ENCODE results near the gene ST8SIA5. TPM values are rescaled to one million over a fixed set of nuclear protein-coding genes. Genes with fewer than 3 reads are reported as not detected.

Gene ST8SIA5
- total and polyA plus RNA-seq, 2 of the 4 experiments (the other 2 are of a cell fraction) = 0.03 TPM; not detected in 1

DNA sequence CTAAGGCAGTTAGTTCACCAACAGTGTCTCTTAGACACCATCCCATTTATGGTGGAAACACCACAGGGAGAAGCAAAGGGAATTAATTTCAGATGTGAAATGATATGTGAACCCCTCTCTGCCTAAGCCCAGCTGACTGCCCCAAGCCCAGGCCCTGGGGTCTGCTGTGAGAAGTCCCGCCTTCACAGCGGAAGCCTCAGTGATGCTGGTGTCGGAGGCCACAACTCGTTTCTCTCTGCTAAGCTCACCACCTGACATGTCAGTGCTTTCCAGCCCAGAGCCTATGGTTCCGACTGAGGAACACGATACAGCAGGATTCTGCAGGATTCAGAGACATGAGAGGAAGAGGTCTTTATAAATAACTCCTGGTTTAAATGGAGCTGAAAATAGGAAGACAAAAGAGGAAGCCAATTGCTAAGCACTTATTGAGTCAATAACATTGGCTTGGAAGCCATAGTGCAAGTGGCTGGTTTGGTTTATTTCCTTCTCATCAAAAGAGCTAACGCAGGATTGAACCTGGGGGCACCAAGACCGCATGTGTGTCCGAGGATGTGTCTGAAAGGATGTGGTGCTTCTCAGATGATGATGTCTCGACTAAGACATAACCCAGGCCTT is 78.0 kb downstream of the ST8SIA5 start (continued):
- TF ChIP-seq, protein P1, sequence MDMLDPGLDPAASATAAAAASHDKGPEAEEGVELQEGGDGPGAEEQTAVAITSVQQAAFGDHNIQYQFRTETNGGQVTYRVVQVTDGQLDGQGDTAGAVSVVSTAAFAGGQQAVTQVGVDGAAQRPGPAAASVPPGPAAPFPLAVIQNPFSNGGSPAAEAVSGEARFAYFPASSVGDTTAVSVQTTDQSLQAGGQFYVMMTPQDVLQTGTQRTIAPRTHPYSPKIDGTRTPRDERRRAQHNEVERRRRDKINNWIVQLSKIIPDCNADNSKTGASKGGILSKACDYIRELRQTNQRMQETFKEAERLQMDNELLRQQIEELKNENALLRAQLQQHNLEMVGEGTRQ (IDR thresholded peaks at IDR 0.05; ENCODE audit: low read depth, low read length) = no peak
- TF ChIP-seq CHD1 (IDR thresholded peaks at IDR 0.05; ENCODE audit: low read depth, low read length) (no peak), BHLHE40 (IDR thresholded peaks at IDR 0.05; ENCODE audit: low read depth, low read length) (no peak), RAD21 (IDR thresholded peaks at IDR 0.05; ENCODE audit: low read length) (no peak), RFX5 (IDR thresholded peaks at IDR 0.05; ENCODE audit: low read depth, low read length) (no peak), SMC3 (IDR thresholded peaks at IDR 0.05; ENCODE audit: low read depth, low read length) (no peak), MXI1 (IDR thresholded peaks at IDR 0.05; ENCODE audit: borderline replicate concordance, low read depth, low read length) (no peak)
